GM23338 (cell line): ENCODE data around the gene ING5. TPM values are rescaled to one million over a fixed set of nuclear protein-coding genes. Genes with fewer than 3 reads are reported as not detected.

Experiments used
- ATAC-seq: fragments of 200-7000 bp; cut with Tn5 transposase; 3 replicates; pipeline ENCODE4 v1.9.1; 2020
- DNase-seq: peaks from one replicate; pipeline ENCODE4 v3.0.0-alpha.2; 2015; ENCODE audit warnings: low spot score
- H2AFZ ChIP-seq: fragments of 200-600 bp; sonication (generic); 2 replicates; pipeline ENCODE4 v1.8.0; 2016; ENCODE audit warnings: antibody characterized with exemption, mild to moderate bottlenecking, moderate library complexity
- H3F3A ChIP-seq: fragments of 200-600 bp; sonication (generic); replicated peaks from 2 replicates; pipeline ENCODE4 v1.8.0; 2017; ENCODE audit warnings: antibody characterized with exemption, mixed run types, low read depth
- H3K27ac ChIP-seq: fragments of 200-600 bp; sonication (generic); 2 replicates; pipeline ENCODE4 v1.6.1; 2016; ENCODE audit warnings: low read depth
- H3K27me3 ChIP-seq: fragments of 200-600 bp; sonication (generic); 2 replicates; pipeline ENCODE4 v1.8.0; 2016; ENCODE audit warnings: mild to moderate bottlenecking, mixed run types, moderate library complexity; ENCODE audit not compliant: insufficient read depth
- H3K36me3 ChIP-seq: fragments of 200-600 bp; sonication (generic); 2 replicates; pipeline ENCODE4 v1.8.0; 2016; ENCODE audit warnings: mild to moderate bottlenecking; ENCODE audit not compliant: insufficient read depth
- H3K4me1 ChIP-seq: fragments of 200-600 bp; sonication (generic); 2 replicates; pipeline ENCODE4 v1.8.0; 2016; ENCODE audit warnings: mild to moderate bottlenecking, moderate library complexity; ENCODE audit not compliant: insufficient read depth
- H3K4me2 ChIP-seq: fragments of 200-600 bp; sonication (generic); 2 replicates; pipeline ENCODE4 v1.7.1; 2017; ENCODE audit warnings: mixed run types
- H3K4me3 ChIP-seq: fragments of 200-600 bp; sonication (generic); 2 replicates; pipeline ENCODE4 v1.6.1; 2016; ENCODE audit warnings: mixed run types
- H3K79me2 ChIP-seq: fragments of 200-600 bp; sonication (generic); replicated peaks from 2 replicates; pipeline ENCODE4 v1.8.0; 2017; ENCODE audit warnings: mild to moderate bottlenecking; ENCODE audit not compliant: insufficient read depth
- H3K9me2 ChIP-seq: fragments of 200-600 bp; sonication (generic); 2 replicates; pipeline ENCODE4 v1.8.0; 2017; ENCODE audit not compliant: insufficient read depth
- H4K20me1 ChIP-seq: fragments of 200-600 bp; sonication (generic); replicated peaks from 2 replicates; pipeline ENCODE4 v1.8.0; 2017; ENCODE audit warnings: mild to moderate bottlenecking; ENCODE audit not compliant: insufficient read depth
- H3K27ac Mint-ChIP-seq: 2 replicates; pipeline ENCODE4 v1.8.0; 2020; ENCODE audit warnings: inconsistent platforms, mild to moderate bottlenecking, moderate library complexity, mixed read lengths
- H3K27me3 Mint-ChIP-seq: 3 replicates; pipeline ENCODE4 v1.8.0; 2022; ENCODE audit warnings: low read depth, mild to moderate bottlenecking, moderate library complexity, mixed read lengths, inconsistent platforms; ENCODE audit not compliant: insufficient read depth, poor library complexity
- H3K36me3 Mint-ChIP-seq: 3 replicates; pipeline ENCODE4 v1.8.0; 2021; ENCODE audit warnings: low read depth, mild to moderate bottlenecking, inconsistent platforms, moderate library complexity, mixed read lengths
- H3K4me1 Mint-ChIP-seq: 3 replicates; pipeline ENCODE4 v1.8.0; 2020; ENCODE audit warnings: mild to moderate bottlenecking, inconsistent platforms, mixed read lengths
- H3K4me3 Mint-ChIP-seq: 3 replicates; pipeline ENCODE4 v1.8.0; 2021; ENCODE audit warnings: moderate library complexity, mild to moderate bottlenecking, inconsistent platforms, mixed read lengths
- H3K9me3 Mint-ChIP-seq: 3 replicates; pipeline ENCODE4 v1.8.0; 2020; ENCODE audit warnings: moderate library complexity, mild to moderate bottlenecking, inconsistent platforms, mixed read lengths
- CREB1 ChIP-seq: fragments of 250-450 bp; sonication (Bioruptor Pico); IDR thresholded peaks from 2 replicates; pipeline ENCODE4 v1.5.0; 2020; ENCODE audit warnings: low read depth, mild to moderate bottlenecking, moderate library complexity
- EZH2 ChIP-seq: fragments of 200-600 bp; sonication (generic); IDR thresholded peaks from one replicate; pipeline ENCODE4 v1.8.0; 2017; ENCODE audit warnings: antibody characterized with exemption, mild to moderate bottlenecking, low read depth; ENCODE audit not compliant: unreplicated experiment
- JUNB ChIP-seq: IDR thresholded peaks from one replicate; pipeline ENCODE4 v1.6.1; 2016; ENCODE audit warnings: antibody characterized with exemption; ENCODE audit not compliant: unreplicated experiment
- NANOG ChIP-seq: IDR thresholded peaks from 2 replicates; pipeline ENCODE4 v1.6.1; 2016; ENCODE audit warnings: antibody characterized with exemption, borderline replicate concordance
- POLR2AphosphoS5 ChIP-seq: IDR thresholded peaks from 2 replicates; pipeline ENCODE4 v1.6.1; 2016; ENCODE audit warnings: antibody characterized with exemption, low read depth
- STAT1 ChIP-seq: IDR thresholded peaks from one replicate; pipeline ENCODE4 v1.6.1; 2016; ENCODE audit warnings: antibody characterized with exemption; ENCODE audit not compliant: unreplicated experiment
- ZNF114 ChIP-seq: fragments of 250-450 bp; sonication (Bioruptor Pico); IDR thresholded peaks from 2 replicates; pipeline ENCODE4 v1.5.0; 2020; ENCODE audit warnings: mild to moderate bottlenecking, moderate library complexity
- polyA plus RNA-seq: library from polyadenylated mRNA; unstranded; fragments of >200 nt; fragmentation: Nextera tagmentation; extraction: Ambion mirVana; gene quantifications from 2 replicates; pipeline ENCODE4 v1.2.1, GENCODE V29; 2016
- total RNA-seq: library from RNA; depleted of rRNA; stranded (reverse); fragments of >200 nt; shearing (Covaris generic); gene quantifications from 2 replicates; pipeline ENCODE4 v1.2.3, GENCODE V29; 2014
- TF ChIP-seq, protein P1 (sequence below): IDR thresholded peaks from one replicate; pipeline ENCODE4 v1.6.1; 2018; ENCODE audit warnings: antibody characterized with exemption; ENCODE audit not compliant: unreplicated experiment
- TF ChIP-seq, protein P2 (sequence below): IDR thresholded peaks from 2 replicates; pipeline ENCODE4 v1.6.1; 2016; ENCODE audit warnings: antibody characterized with exemption
- TF ChIP-seq, protein P3 (sequence below), 2 experiments: fragments of 200-600 bp in 1 of 2; sonication (generic) in 1 of 2; conservative IDR thresholded peaks; 2 replicates each; pipeline versions ENCODE4 v1.5.1 to v1.6.1; 2016 to 2017; ENCODE audit warnings: antibody characterized with exemption in 2 of 2, low read depth in 2 of 2, mild to moderate bottlenecking in 2 of 2, moderate library complexity in 1 of 2

ING5 gene
- total and polyA plus RNA-seq, 2 experiments from 2014 or later, result 25.7 to 42.5 TPM

DNA sequence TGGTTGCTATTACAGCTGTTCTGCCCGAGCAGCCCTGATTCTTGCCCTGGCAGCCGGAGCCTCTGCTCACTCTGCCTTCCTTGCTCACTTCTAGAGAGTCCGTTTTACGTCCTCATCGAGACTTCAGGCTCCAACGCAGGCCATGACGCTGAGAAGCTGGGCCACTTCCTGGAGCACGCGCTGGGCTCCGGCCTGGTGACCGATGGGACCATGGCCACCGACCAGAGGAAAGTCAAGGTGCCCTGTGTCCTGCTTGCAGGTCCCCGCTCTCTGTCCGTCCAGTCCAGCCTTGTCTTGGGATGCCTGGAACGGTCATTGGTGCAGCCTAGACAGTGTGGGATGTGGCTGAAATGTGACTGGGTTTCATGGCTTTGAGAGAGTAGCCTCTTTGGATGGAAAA lies 49.3 kb downstream of the ING5 start (continued):
- TF ChIP-seq, protein P1, sequence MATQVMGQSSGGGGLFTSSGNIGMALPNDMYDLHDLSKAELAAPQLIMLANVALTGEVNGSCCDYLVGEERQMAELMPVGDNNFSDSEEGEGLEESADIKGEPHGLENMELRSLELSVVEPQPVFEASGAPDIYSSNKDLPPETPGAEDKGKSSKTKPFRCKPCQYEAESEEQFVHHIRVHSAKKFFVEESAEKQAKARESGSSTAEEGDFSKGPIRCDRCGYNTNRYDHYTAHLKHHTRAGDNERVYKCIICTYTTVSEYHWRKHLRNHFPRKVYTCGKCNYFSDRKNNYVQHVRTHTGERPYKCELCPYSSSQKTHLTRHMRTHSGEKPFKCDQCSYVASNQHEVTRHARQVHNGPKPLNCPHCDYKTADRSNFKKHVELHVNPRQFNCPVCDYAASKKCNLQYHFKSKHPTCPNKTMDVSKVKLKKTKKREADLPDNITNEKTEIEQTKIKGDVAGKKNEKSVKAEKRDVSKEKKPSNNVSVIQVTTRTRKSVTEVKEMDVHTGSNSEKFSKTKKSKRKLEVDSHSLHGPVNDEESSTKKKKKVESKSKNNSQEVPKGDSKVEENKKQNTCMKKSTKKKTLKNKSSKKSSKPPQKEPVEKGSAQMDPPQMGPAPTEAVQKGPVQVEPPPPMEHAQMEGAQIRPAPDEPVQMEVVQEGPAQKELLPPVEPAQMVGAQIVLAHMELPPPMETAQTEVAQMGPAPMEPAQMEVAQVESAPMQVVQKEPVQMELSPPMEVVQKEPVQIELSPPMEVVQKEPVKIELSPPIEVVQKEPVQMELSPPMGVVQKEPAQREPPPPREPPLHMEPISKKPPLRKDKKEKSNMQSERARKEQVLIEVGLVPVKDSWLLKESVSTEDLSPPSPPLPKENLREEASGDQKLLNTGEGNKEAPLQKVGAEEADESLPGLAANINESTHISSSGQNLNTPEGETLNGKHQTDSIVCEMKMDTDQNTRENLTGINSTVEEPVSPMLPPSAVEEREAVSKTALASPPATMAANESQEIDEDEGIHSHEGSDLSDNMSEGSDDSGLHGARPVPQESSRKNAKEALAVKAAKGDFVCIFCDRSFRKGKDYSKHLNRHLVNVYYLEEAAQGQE, result no peak
- TF ChIP-seq NANOG (no peak), STAT1 (no peak), JUNB (no peak)
- TF ChIP-seq, protein P2, sequence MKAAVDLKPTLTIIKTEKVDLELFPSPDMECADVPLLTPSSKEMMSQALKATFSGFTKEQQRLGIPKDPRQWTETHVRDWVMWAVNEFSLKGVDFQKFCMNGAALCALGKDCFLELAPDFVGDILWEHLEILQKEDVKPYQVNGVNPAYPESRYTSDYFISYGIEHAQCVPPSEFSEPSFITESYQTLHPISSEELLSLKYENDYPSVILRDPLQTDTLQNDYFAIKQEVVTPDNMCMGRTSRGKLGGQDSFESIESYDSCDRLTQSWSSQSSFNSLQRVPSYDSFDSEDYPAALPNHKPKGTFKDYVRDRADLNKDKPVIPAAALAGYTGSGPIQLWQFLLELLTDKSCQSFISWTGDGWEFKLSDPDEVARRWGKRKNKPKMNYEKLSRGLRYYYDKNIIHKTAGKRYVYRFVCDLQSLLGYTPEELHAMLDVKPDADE, result no peak

DNA sequence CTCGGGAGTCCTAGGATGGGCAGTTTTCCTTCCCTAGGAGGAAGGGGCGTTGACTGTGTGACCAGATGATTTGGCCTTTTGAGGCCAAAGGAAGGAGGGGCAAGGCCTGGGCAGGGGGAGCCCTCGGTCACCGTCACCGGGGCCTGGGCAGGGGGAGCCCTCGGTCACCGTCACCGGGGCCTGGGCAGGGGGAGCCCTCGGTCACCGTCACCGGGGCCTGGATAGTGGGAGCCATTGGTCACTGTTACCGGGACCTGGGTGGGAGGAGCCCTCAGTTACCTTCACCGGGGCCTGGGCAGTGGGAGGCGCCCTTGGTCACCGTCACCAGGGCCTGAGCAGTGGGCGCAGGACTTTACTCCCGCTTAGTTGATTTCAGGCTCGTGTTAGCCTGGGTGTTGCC lies 49.9 kb downstream of the ING5 start:
- H3K4me3 Mint-ChIP-seq, result no peak overlapping the region
- no peaks in the 10 kb centered on the region for H3K4me1 ChIP-seq
- H3K9me3 Mint-ChIP-seq, result no peaks in the 10 kb centered on the region
- no peaks in the 10 kb centered on the region for H3K27me3 ChIP-seq
- no peaks in the 10 kb centered on the region for H3F3A ChIP-seq
- no peaks in the 10 kb centered on the region for H4K20me1 ChIP-seq
- H2AFZ ChIP-seq, result no peak overlapping the region
- H3K9me2 ChIP-seq, result no peaks in the 10 kb centered on the region
- H3K4me2 ChIP-seq, result no peak overlapping the region
- ATAC-seq, result no peak
- TF ChIP-seq NANOG (no peak), CREB1 (CRISPR knock-in tag) (no peak), POLR2AphosphoS5 (no peak), ZNF114 (CRISPR knock-in tag) (no peak), EZH2 (no peak), JUNB (no peak)
- TF ChIP-seq, protein P2, result no peak
- TF ChIP-seq, protein P1, result no peak
- TF ChIP-seq, protein P3, sequence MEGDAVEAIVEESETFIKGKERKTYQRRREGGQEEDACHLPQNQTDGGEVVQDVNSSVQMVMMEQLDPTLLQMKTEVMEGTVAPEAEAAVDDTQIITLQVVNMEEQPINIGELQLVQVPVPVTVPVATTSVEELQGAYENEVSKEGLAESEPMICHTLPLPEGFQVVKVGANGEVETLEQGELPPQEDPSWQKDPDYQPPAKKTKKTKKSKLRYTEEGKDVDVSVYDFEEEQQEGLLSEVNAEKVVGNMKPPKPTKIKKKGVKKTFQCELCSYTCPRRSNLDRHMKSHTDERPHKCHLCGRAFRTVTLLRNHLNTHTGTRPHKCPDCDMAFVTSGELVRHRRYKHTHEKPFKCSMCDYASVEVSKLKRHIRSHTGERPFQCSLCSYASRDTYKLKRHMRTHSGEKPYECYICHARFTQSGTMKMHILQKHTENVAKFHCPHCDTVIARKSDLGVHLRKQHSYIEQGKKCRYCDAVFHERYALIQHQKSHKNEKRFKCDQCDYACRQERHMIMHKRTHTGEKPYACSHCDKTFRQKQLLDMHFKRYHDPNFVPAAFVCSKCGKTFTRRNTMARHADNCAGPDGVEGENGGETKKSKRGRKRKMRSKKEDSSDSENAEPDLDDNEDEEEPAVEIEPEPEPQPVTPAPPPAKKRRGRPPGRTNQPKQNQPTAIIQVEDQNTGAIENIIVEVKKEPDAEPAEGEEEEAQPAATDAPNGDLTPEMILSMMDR (conservative IDR thresholded peaks at IDR 0.05; ENCODE audit: low read depth in 2 of 2), result peak in 1 of 2 experiments; percentile 23; a peak in 2 of 4 replicates
- no peak overlapping the region for H3K27ac ChIP-seq
- no peak for DNase-seq
- H3K79me2 ChIP-seq, result no peaks in the 10 kb centered on the region
- H3K27ac Mint-ChIP-seq, result no peak overlapping the region
- peaks cover 17% of the 10 kb centered on the region for H3K36me3 Mint-ChIP-seq
- H3K4me3 ChIP-seq, result no peak overlapping the region
- H3K4me1 Mint-ChIP-seq, result no peaks in the 10 kb centered on the region
- H3K27me3 Mint-ChIP-seq, result peaks cover 2% of the 10 kb centered on the region
- no peaks in the 10 kb centered on the region for H3K36me3 ChIP-seq
